ENCODE results near the gene MPZ.

MPZ gene

DNA sequence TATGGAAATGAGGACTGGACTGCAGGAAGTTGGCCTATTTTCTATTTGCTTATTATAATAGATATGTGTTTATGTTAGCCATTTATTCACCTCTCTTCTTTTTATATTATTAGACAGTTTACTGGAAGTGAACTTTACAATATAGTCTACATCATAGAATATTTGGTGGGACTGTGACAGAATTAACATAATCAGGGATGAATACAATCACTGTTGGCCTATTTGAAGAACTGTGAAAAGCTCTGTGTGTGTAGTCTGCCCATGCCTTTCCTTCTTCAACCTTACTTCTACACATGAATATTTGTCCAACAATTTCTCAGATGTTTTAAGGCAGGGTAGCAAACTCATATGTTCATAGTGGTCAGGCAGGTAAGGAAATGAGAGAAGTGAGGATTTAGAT lies 12.4 kb downstream of the MPZ start:
- Histone ChIP-seq H4K91ac (ENCODE audit: low read depth, low read length, poor library complexity) (no peak overlapping the region), H3K4ac (ENCODE audit: low read length) (no peak overlapping the region), H3K18ac (ENCODE audit: low read length) (no peak overlapping the region), H2BK120ac (ENCODE audit: low read depth, low read length) (no peak overlapping the region), H3K36me3 (replicated peaks in 1 of 2; ENCODE audit: control insufficient read depth in 2 of 2, insufficient read depth in 2 of 2, low read length in 2 of 2) (no peaks in the 10 kb centered on the region), H3K4me3 (ENCODE audit: low read length in 2 of 2) (no peak overlapping the region), H2AFZ (ENCODE audit: low read length) (no peak overlapping the region), H2BK15ac (ENCODE audit: low read length) (no peak overlapping the region), H3K4me1 (ENCODE audit: control insufficient read depth in 2 of 2, insufficient read depth in 1 of 2, low read depth in 1 of 2, low read length in 2 of 2) (no peaks in the 10 kb centered on the region), H3K27ac (replicated peaks; ENCODE audit: low read length) (no peak overlapping the region), H3K9me3 (replicated peaks in 1 of 2; ENCODE audit: control insufficient read depth in 2 of 2, insufficient read depth in 1 of 2, low read depth in 1 of 2, low read length in 2 of 2) (no peaks in the 10 kb centered on the region), H3K23ac (ENCODE audit: low read depth, low read length, poor library complexity) (no peak overlapping the region), H2AK5ac (ENCODE audit: low read depth, low read length) (no peak overlapping the region), H3K79me1 (ENCODE audit: low read depth, low read length) (no peaks in the 10 kb centered on the region), H3K27me3 (ENCODE audit: control insufficient read depth in 3 of 3, insufficient read depth in 3 of 3, low read depth in 1 of 3, low read length in 3 of 3) (peaks cover 0 to 3% (median 0%) of the 10 kb centered on the region in 3 experiments), H3K4me2 (ENCODE audit: insufficient read depth, low read length, poor library complexity, severe bottlenecking) (no peak overlapping the region), H3K9ac (ENCODE audit: low read depth, low read length, poor library complexity) (no peak overlapping the region), H4K8ac (ENCODE audit: low read depth, low read length) (no peak overlapping the region), H3K14ac (ENCODE audit: low read length) (no peak overlapping the region), H2BK5ac (ENCODE audit: low read length) (no peak overlapping the region), H2BK12ac (ENCODE audit: low read length) (no peak overlapping the region)
- no peak for DNase-seq (ENCODE audit: low spot score)

DNA sequence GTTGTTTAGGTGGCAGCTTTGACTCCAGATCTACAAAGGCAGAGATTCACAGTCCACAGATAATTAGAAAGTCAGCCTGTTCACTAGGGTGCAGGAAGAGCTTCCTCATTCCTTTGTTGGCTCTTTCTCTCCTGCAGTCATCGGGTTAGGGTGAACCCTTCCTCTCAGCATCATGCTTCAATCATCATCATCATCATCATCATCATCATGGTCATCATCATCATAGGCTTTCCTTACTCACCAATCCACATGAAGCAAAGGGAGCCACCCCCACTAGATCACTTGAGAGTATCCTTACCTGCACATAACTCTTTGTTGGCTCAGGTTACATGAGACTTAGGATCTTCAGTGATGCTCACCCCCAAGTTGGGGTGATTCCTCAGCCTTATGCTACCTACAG lies 19.0 kb downstream of the MPZ start:
- Histone ChIP-seq H3K14ac (ENCODE audit: low read length) (no peak overlapping the region), H3K4me1 (ENCODE audit: control insufficient read depth in 2 of 2, insufficient read depth in 1 of 2, low read depth in 1 of 2, low read length in 2 of 2) (peaks cover 0 to 3% of the 10 kb centered on the region in 2 donors), H3K4me3 (ENCODE audit: low read length in 2 of 2) (no peak overlapping the region), H3K4ac (ENCODE audit: low read length) (no peak overlapping the region), H3K18ac (ENCODE audit: low read length) (no peak overlapping the region), H3K27me3 (ENCODE audit: control insufficient read depth in 3 of 3, insufficient read depth in 3 of 3, low read depth in 1 of 3, low read length in 3 of 3) (no peaks in the 10 kb centered on the region), H3K9me3 (replicated peaks in 1 of 2; ENCODE audit: control insufficient read depth in 2 of 2, insufficient read depth in 1 of 2, low read depth in 1 of 2, low read length in 2 of 2) (no peaks in the 10 kb centered on the region), H3K4me2 (ENCODE audit: insufficient read depth, low read length, poor library complexity, severe bottlenecking) (no peak overlapping the region), H4K91ac (ENCODE audit: low read depth, low read length, poor library complexity) (no peak overlapping the region), H2BK12ac (ENCODE audit: low read length) (no peak overlapping the region), H3K23ac (ENCODE audit: low read depth, low read length, poor library complexity) (no peak overlapping the region), H2AK5ac (ENCODE audit: low read depth, low read length) (no peak overlapping the region), H3K9ac (ENCODE audit: low read depth, low read length, poor library complexity) (no peak overlapping the region), H3K36me3 (replicated peaks in 1 of 2; ENCODE audit: control insufficient read depth in 2 of 2, insufficient read depth in 2 of 2, low read length in 2 of 2) (no peaks in the 10 kb centered on the region), H2BK15ac (ENCODE audit: low read length) (no peak overlapping the region), H3K27ac (replicated peaks; ENCODE audit: low read length) (no peak overlapping the region), H2BK5ac (ENCODE audit: low read length) (no peak overlapping the region), H2AFZ (ENCODE audit: low read length) (no peak overlapping the region), H2BK120ac (ENCODE audit: low read depth, low read length) (no peak overlapping the region), H3K79me1 (ENCODE audit: low read depth, low read length) (no peaks in the 10 kb centered on the region), H4K8ac (ENCODE audit: low read depth, low read length) (no peak overlapping the region)
- no CpG with 5 or more reads among the region's 1 CpG for WGBS, 2 donors (ENCODE audit: extremely low coverage in 2 of 2, insufficient read length in 2 of 2, insufficient replicate concordance in 1 of 2)
- DNase-seq (ENCODE audit: low spot score) = no peak

DNA sequence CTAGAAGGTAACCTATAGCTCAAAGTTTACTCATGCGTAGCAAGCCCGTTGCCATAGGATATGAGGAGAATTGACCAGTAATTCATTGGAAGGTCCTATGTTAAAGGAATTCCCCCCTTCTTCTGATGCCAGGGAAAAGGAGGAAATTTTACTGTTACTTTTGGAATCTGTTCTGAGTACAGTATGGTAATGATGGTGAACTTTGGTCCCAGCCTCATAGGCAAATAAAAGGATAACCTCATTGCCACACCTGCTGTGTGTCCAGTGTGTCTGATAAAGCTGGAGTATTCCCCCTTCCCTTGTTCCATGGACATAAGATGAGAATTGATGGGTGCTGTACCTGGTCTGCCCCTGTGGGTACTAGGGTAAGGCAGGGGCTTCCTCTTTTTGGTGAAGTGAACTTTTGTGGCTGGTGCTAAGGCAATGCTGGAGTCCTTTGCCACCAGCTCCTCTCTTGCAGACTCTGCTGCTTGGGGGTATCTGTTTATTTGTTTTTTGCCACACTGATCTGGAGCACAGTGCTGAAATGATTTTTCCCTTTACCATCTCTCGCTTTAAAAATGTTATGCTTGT lies 22.2 kb downstream of the MPZ start:
- no peak overlapping the region for H3K27ac ChIP-seq (replicated peaks; ENCODE audit: low read length)
- H4K8ac ChIP-seq (ENCODE audit: low read depth, low read length) = no peak overlapping the region
- WGBS, 2 donors (ENCODE audit: extremely low coverage in 2 of 2, insufficient read length in 2 of 2, insufficient replicate concordance in 1 of 2) = no CpG with 5 or more reads among the region's 3 CpGs
- DNase-seq (ENCODE audit: low spot score) = no peak
- H3K18ac ChIP-seq (ENCODE audit: low read length) = no peak overlapping the region
- no peak overlapping the region for H3K4me2 ChIP-seq (ENCODE audit: insufficient read depth, low read length, poor library complexity, severe bottlenecking)
- H2BK5ac ChIP-seq (ENCODE audit: low read length) = no peak overlapping the region
- no peak overlapping the region for H3K9ac ChIP-seq (ENCODE audit: low read depth, low read length, poor library complexity)
- no peak overlapping the region for H3K4ac ChIP-seq (ENCODE audit: low read length)
- H3K79me1 ChIP-seq (ENCODE audit: low read depth, low read length) = no peaks in the 10 kb centered on the region
- H2BK12ac ChIP-seq (ENCODE audit: low read length) = no peak overlapping the region
- peaks cover 0 to 14% (median 0%) of the 10 kb centered on the region in 3 experiments for H3K27me3 ChIP-seq (ENCODE audit: control insufficient read depth in 3 of 3, insufficient read depth in 3 of 3, low read depth in 1 of 3, low read length in 3 of 3)
- H3K4me1 ChIP-seq (ENCODE audit: control insufficient read depth in 2 of 2, insufficient read depth in 1 of 2, low read depth in 1 of 2, low read length in 2 of 2) = peaks cover 2 to 7% of the 10 kb centered on the region in 2 donors
- H2BK15ac ChIP-seq (ENCODE audit: low read length) = no peak overlapping the region
- no peak overlapping the region for H2AFZ ChIP-seq (ENCODE audit: low read length)
- H3K9me3 ChIP-seq (replicated peaks in 1 of 2; ENCODE audit: control insufficient read depth in 2 of 2, insufficient read depth in 1 of 2, low read depth in 1 of 2, low read length in 2 of 2) = no peaks in the 10 kb centered on the region
- H2BK120ac ChIP-seq (ENCODE audit: low read depth, low read length) = no peak overlapping the region
- H3K36me3 ChIP-seq (replicated peaks in 1 of 2; ENCODE audit: control insufficient read depth in 2 of 2, insufficient read depth in 2 of 2, low read length in 2 of 2) = no peaks in the 10 kb centered on the region
- H3K14ac ChIP-seq (ENCODE audit: low read length) = no peak overlapping the region
- no peak overlapping the region for H3K4me3 ChIP-seq (ENCODE audit: low read length in 2 of 2)
- H3K23ac ChIP-seq (ENCODE audit: low read depth, low read length, poor library complexity) = no peak overlapping the region
- H2AK5ac ChIP-seq (ENCODE audit: low read depth, low read length) = no peak overlapping the region
- no peak overlapping the region for H4K91ac ChIP-seq (ENCODE audit: low read depth, low read length, poor library complexity)

DNA sequence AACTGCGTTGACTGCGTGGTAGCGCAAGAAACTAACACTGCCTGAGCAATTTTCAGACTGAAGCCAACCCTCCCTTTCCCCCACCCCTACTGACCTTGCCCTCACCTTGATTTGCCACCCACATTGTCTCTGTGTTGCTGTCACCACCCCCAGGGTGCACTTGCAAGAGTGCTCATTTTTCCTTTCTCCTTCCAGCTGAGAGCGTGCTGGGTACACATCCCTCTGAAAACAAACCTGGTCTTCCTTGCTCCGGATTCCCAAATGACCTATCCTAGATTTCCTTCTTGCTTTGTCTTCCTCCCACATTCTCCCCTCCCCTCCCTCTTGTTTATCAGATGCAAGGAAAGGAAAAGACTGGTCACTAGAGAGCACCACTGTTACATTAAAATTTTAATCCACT lies 24.2 kb downstream of the MPZ start:
- H2AK5ac ChIP-seq (ENCODE audit: low read depth, low read length) = no peak overlapping the region
- H3K14ac ChIP-seq (ENCODE audit: low read length) = no peak overlapping the region
- H3K4ac ChIP-seq (ENCODE audit: low read length) = no peak overlapping the region
- H3K18ac ChIP-seq (ENCODE audit: low read length) = no peak overlapping the region
- H3K27ac ChIP-seq (replicated peaks; ENCODE audit: low read length) = no peak overlapping the region
- H2BK5ac ChIP-seq (ENCODE audit: low read length) = no peak overlapping the region
- H2BK15ac ChIP-seq (ENCODE audit: low read length) = no peak overlapping the region
- H3K9me3 ChIP-seq (replicated peaks in 1 of 2; ENCODE audit: control insufficient read depth in 2 of 2, insufficient read depth in 1 of 2, low read depth in 1 of 2, low read length in 2 of 2) = no peaks in the 10 kb centered on the region
- H3K9ac ChIP-seq (ENCODE audit: low read depth, low read length, poor library complexity) = no peak overlapping the region
- H4K8ac ChIP-seq (ENCODE audit: low read depth, low read length) = no peak overlapping the region
- H2AFZ ChIP-seq (ENCODE audit: low read length) = no peak overlapping the region
- no CpG with 5 or more reads among the region's 5 CpGs for WGBS, 2 donors (ENCODE audit: extremely low coverage in 2 of 2, insufficient read length in 2 of 2, insufficient replicate concordance in 1 of 2)
- H3K79me1 ChIP-seq (ENCODE audit: low read depth, low read length) = no peaks in the 10 kb centered on the region
- peaks cover 0 to 14% (median 0%) of the 10 kb centered on the region in 3 experiments for H3K27me3 ChIP-seq (ENCODE audit: control insufficient read depth in 3 of 3, insufficient read depth in 3 of 3, low read depth in 1 of 3, low read length in 3 of 3)
- DNase-seq (ENCODE audit: low spot score) = no peak
- H3K4me1 ChIP-seq (ENCODE audit: control insufficient read depth in 2 of 2, insufficient read depth in 1 of 2, low read depth in 1 of 2, low read length in 2 of 2) = peaks cover 2 to 7% of the 10 kb centered on the region in 2 donors
- no peak overlapping the region for H3K4me2 ChIP-seq (ENCODE audit: insufficient read depth, low read length, poor library complexity, severe bottlenecking)
- no peak overlapping the region for H2BK12ac ChIP-seq (ENCODE audit: low read length)
- H3K36me3 ChIP-seq (replicated peaks in 1 of 2; ENCODE audit: control insufficient read depth in 2 of 2, insufficient read depth in 2 of 2, low read length in 2 of 2) = no peaks in the 10 kb centered on the region
- H3K23ac ChIP-seq (ENCODE audit: low read depth, low read length, poor library complexity) = no peak overlapping the region
- H3K4me3 ChIP-seq (ENCODE audit: low read length in 2 of 2) = no peak overlapping the region
- no peak overlapping the region for H2BK120ac ChIP-seq (ENCODE audit: low read depth, low read length)
- H4K91ac ChIP-seq (ENCODE audit: low read depth, low read length, poor library complexity) = no peak overlapping the region
